A549 (cell line): Measurements from ENCODE around the gene FBXO11. TPM values are rescaled to one million over a fixed set of nuclear protein-coding genes. Genes with fewer than 3 reads are reported as not detected.

Experiments used
- ATAC-seq, 2 experiments: fragments of 200-7000 bp in 1 of 2; fragments of >200 bp in 1 of 2; cut with Nextera tagmentation in 1 of 2; cut with Tn5 transposase in 1 of 2; 3 replicates each; pipeline versions ENCODE4 v1.8.0 to v1.9.1; 2018 to 2020; ENCODE audit warnings: mild to moderate bottlenecking in 1 of 2, moderate library complexity in 1 of 2
- CTCF ChIA-PET: fragments of 300-600 bp; sonication (Branson Sonifier 250); formaldehyde crosslinking; extraction: SDS; loops from one replicate; lab custom pipeline; 2021; ENCODE audit warnings: antibody characterized with exemption, inconsistent platforms; lab: Yijun Ruan, JAX
- POLR2A ChIA-PET: fragments of 350-600 bp; formaldehyde crosslinking; extraction: SDS; loops from one replicate; lab custom pipeline; 2021; ENCODE audit warnings: antibody characterized with exemption, inconsistent platforms; lab: Yijun Ruan, JAX
- DNase-seq, 2 experiments: peaks; one replicate each; pipeline versions ENCODE4 v3.0.0 to v3.0.0-alpha.2; 2011 to 2016; ENCODE audit warnings: low read depth in 1 of 2, low spot score in 1 of 2
- FAIRE-seq: peaks from 2 replicates; lab custom pipeline; 2011; peaks lifted over from hg19 to GRCh38; lab: Jason Lieb, UNC
- H3K27ac ChIP-seq, 2 experiments: fragments of >200 bp; sonication (Bioruptor Twin); formaldehyde crosslinking; 3 replicates each; pipeline ENCODE4 v1.5.1; 2016 to 2017
- H3K4me1 ChIP-seq: fragments of >200 bp; sonication (Bioruptor Twin); formaldehyde crosslinking; 3 replicates; pipeline ENCODE4 v1.6.1; 2016
- H3K4me2 ChIP-seq: fragments of >200 bp; sonication (Bioruptor Twin); formaldehyde crosslinking; 3 replicates; pipeline ENCODE4 v1.6.1; 2016
- H3K4me3 ChIP-seq: fragments of >200 bp; sonication (Bioruptor Twin); formaldehyde crosslinking; 3 replicates; pipeline ENCODE4 v1.5.1; 2016
- H3K9me3 ChIP-seq: fragments of >200 bp; sonication (Bioruptor Twin); formaldehyde crosslinking; 3 replicates; pipeline ENCODE4 v1.6.1; 2016
- ATOH8 ChIP-seq: fragments of 250-450 bp; sonication (Bioruptor Pico); IDR thresholded peaks from 2 replicates; pipeline ENCODE4 v1.5.0; 2020; ENCODE audit warnings: low read depth, mild to moderate bottlenecking, moderate library complexity
- CHD2 ChIP-seq: fragments of 150-350 bp; IDR thresholded peaks from 2 replicates; pipeline ENCODE4 v1.6.1; 2014; ENCODE audit warnings: low read length; ENCODE audit not compliant: partially characterized antibody
- CHD4 ChIP-seq: fragments of 200-600 bp; sonication (generic); IDR thresholded peaks from 2 replicates; pipeline ENCODE4 v1.6.1; 2016; ENCODE audit warnings: antibody characterized with exemption, mild to moderate bottlenecking, borderline replicate concordance
- CTCF ChIP-seq: fragments of >200 bp; sonication (Bioruptor Twin); formaldehyde crosslinking; IDR thresholded peaks from 3 replicates; pipeline ENCODE4 v1.5.1; 2016
- EHMT2 ChIP-seq: fragments of 200-600 bp; sonication (generic); IDR thresholded peaks from 2 replicates; pipeline ENCODE4 v1.6.1; 2016; ENCODE audit warnings: antibody characterized with exemption, low read depth, mild to moderate bottlenecking, moderate library complexity
- EP300 ChIP-seq, 2 experiments: fragments of >200 bp; sonication (Bioruptor Twin); formaldehyde crosslinking; IDR thresholded peaks; 2 replicates in 1 of 2; 3 replicates in 1 of 2; pipeline ENCODE4 v1.6.1; 2016 to 2017
- ESRRA ChIP-seq: fragments of 150-350 bp; IDR thresholded peaks from 2 replicates; pipeline ENCODE4 v1.6.1; 2014; ENCODE audit warnings: mild to moderate bottlenecking, low read length, borderline replicate concordance
- GATA3 ChIP-seq: IDR thresholded peaks from 2 replicates; pipeline ENCODE4 v1.6.1; 2012; ENCODE audit warnings: borderline replicate concordance
- HES2 ChIP-seq: fragments of >200 bp; sonication (Bioruptor Twin); formaldehyde crosslinking; IDR thresholded peaks from 2 replicates; pipeline ENCODE4 v1.6.1; 2016
- HEYL ChIP-seq: fragments of 250-450 bp; sonication (Bioruptor Pico); IDR thresholded peaks from 2 replicates; pipeline ENCODE4 v1.8.0; 2021; ENCODE audit warnings: mild to moderate bottlenecking, moderate library complexity
- HMGXB4 ChIP-seq: fragments of 250-450 bp; sonication (Bioruptor Pico); IDR thresholded peaks from 2 replicates; pipeline ENCODE4 v1.5.0; 2021; ENCODE audit warnings: mild to moderate bottlenecking, moderate library complexity, borderline replicate concordance
- KDM5A ChIP-seq: fragments of 200-600 bp; sonication (generic); IDR thresholded peaks from 2 replicates; pipeline ENCODE4 v1.6.1; 2016; ENCODE audit warnings: antibody characterized with exemption, mild to moderate bottlenecking
- NFE2L2 ChIP-seq: fragments of 150-350 bp; conservative IDR thresholded peaks from 2 replicates; pipeline ENCODE4 v1.6.1; 2014; ENCODE audit warnings: low read length
- NPAS2 ChIP-seq: fragments of 250-450 bp; sonication (Bioruptor Pico); IDR thresholded peaks from 2 replicates; pipeline ENCODE4 v1.8.0; 2022; ENCODE audit warnings: mild to moderate bottlenecking, moderate library complexity, borderline replicate concordance
- PHF8 ChIP-seq: fragments of 200-600 bp; sonication (generic); IDR thresholded peaks from 2 replicates; pipeline ENCODE4 v1.6.1; 2016; ENCODE audit warnings: low read depth, mild to moderate bottlenecking, antibody characterized with exemption, moderate library complexity, borderline replicate concordance
- POLR2A ChIP-seq: IDR thresholded peaks from 2 replicates; pipeline ENCODE4 v1.6.1; 2012; ENCODE audit warnings: mild to moderate bottlenecking, low read length
- RAD21 ChIP-seq, 2 experiments: fragments of >200 bp in 1 of 2; sonication (Bioruptor Twin) in 1 of 2; formaldehyde crosslinking in 1 of 2; IDR thresholded peaks in 1 of 2; conservative IDR thresholded peaks in 1 of 2; 2 replicates in 1 of 2; 3 replicates in 1 of 2; pipeline ENCODE4 v1.6.1; 2012 to 2018; ENCODE audit warnings: inconsistent platforms in 1 of 2
- RARB ChIP-seq: fragments of 250-450 bp; sonication (Bioruptor Pico); IDR thresholded peaks from 2 replicates; pipeline ENCODE4 v1.8.0; 2021; ENCODE audit warnings: mild to moderate bottlenecking, moderate library complexity
- TP53 ChIP-seq: fragments of 250-450 bp; sonication (Bioruptor Pico); IDR thresholded peaks from 2 replicates; pipeline ENCODE4 v1.5.0; 2021; ENCODE audit warnings: mild to moderate bottlenecking, moderate library complexity
- USF2 ChIP-seq: fragments of 450-650 bp; IDR thresholded peaks from 2 replicates; pipeline ENCODE4 v1.6.1; 2014; ENCODE audit warnings: antibody characterized with exemption
- ZFP36 ChIP-seq: fragments of 450-650 bp; IDR thresholded peaks from 2 replicates; pipeline ENCODE4 v1.6.1; 2014; ENCODE audit warnings: borderline replicate concordance; ENCODE audit not compliant: partially characterized antibody
- WGBS: methylation state at CpG from one replicate; pipeline ENCODE4 v1.1.6; 2017; ENCODE audit errors: missing lambda C conversion rate; 5-methylcytosine and 5-hydroxymethylcytosine counted together
- polyA plus RNA-seq, 4 experiments: library from polyadenylated mRNA; depleted of rRNA in 3 of 4; stranded (reverse); fragments of >200 nt; fragmentation: RNase III in 1 of 4; extraction: RNeasy Plus Mini Kit Qiagen cat#74134 plus additional on column Dnase treatment in 1 of 4; gene quantifications; 2 replicates in 3 of 4; 3 replicates in 1 of 4; pipeline ENCODE4 v1.2.3, GENCODE V29; 2011 to 2017

FBXO11 gene
- polyA plus RNA-seq, 2 of the 4 experiments (the other 2 are of a cell fraction), result 51.1 to 61.4 TPM

GRCh38 chr2:47908682-47909081 lies 2.4 kb upstream of the FBXO11 start:
- WGBS, result 87% methylated on average over 5 of the region's 5 CpGs
- POLR2A ChIA-PET, result no interaction called here
- no peak for DNase-seq
- Histone ChIP-seq H3K4me3 (no peak overlapping the region), H3K27ac (no peak overlapping the region), H3K9me3 (no peaks in the 10 kb centered on the region), H3K4me2 (no peak overlapping the region), H3K4me1 (peaks cover 6% of the 10 kb centered on the region)
- no peak for FAIRE-seq
- no peak for TF ChIP-seq RARB (CRISPR knock-in tag)
- TF ChIP-seq USF2, result no peak
- no peak for TF ChIP-seq GATA3
- no peak for TF ChIP-seq ESRRA
- TF ChIP-seq CTCF, result no peak
- no peak for TF ChIP-seq NPAS2 (CRISPR knock-in tag)
- no peak for TF ChIP-seq PHF8
- no peak for TF ChIP-seq ZFP36
- no peak for TF ChIP-seq POLR2A
- TF ChIP-seq HEYL (CRISPR knock-in tag), result no peak
- no peak for TF ChIP-seq NFE2L2
- TF ChIP-seq EP300 (IDR thresholded peaks at IDR 0.05), result no peak
- no peak for TF ChIP-seq HMGXB4
- no peak for TF ChIP-seq EHMT2
- no peak for TF ChIP-seq ATOH8
- TF ChIP-seq CHD4, result no peak
- CTCF ChIA-PET, result interaction anchor here (1.0 to 2.3 kb wide), 2 partner anchors 101 to 198 kb away, joined by 3 to 21 read pairs; no protein-coding TSS in a partner anchor
- no peak for ATAC-seq

- no peak; a peak in 1 of 6 replicates for ATAC-seq
- no peaks in the 10 kb centered on the region for H3K9me3 ChIP-seq
- ChIA-PET CTCF (interaction anchor here (1.0 to 2.3 kb wide), 10 partner anchors 10 to 200 kb away, joined by 3 to 21 read pairs (median 4); no protein-coding TSS in a partner anchor), POLR2A (interaction anchor here (0.6 to 1.0 kb wide), 7 partner anchors 12 to 199 kb away, joined by 3 to 9 read pairs (median 3); partner anchors contain the start of gene MSH6)
- peak overlapping the region; percentile 82 for H3K4me2 ChIP-seq
- no peak for FAIRE-seq
- peak overlapping the region; percentile 90 for H3K4me3 ChIP-seq
- peak in 1 of 2 experiments; percentile 25 for DNase-seq
- peak overlapping the region; percentile 79 to 84 for H3K27ac ChIP-seq
- no peak for TF ChIP-seq EP300 (IDR thresholded peaks at IDR 0.05)
- TF ChIP-seq KDM5A, result peak; percentile 6; the same call in 1 of the 2 replicates
- peak in 1 of 2 experiments; percentile 47; a peak in 4 of 5 replicates for TF ChIP-seq RAD21 (conservative IDR thresholded peaks at IDR 0.05 in 1 of 2, IDR thresholded peaks at IDR 0.05 in 1 of 2)
- no peak for TF ChIP-seq HES2
- TF ChIP-seq TP53 (CRISPR knock-in tag), result no peak
- no peak for TF ChIP-seq CHD2
- TF ChIP-seq NPAS2 (CRISPR knock-in tag), result no peak
- WGBS, result 7% methylated on average over 15 of the region's 15 CpGs
- peaks cover 21% of the 10 kb centered on the region for H3K4me1 ChIP-seq
Measured at GRCh38 chr2:47907039-47907781, 912 bp upstream of the FBXO11 start.
